Effector memory CD4-positive, alpha-beta T cell (primary cell): Measurements from ENCODE around the gene FFAR4.

Experiments used
- DNase-seq, 3 donors: peaks; one replicate each; pipeline ENCODE4 v3.0.0-alpha.2; 2020
- H3K27ac ChIP-seq: 2 replicates; pipeline ENCODE4 v1.7.0; 2013; ENCODE audit warnings: mild to moderate bottlenecking, low read length, moderate library complexity; ENCODE audit not compliant: insufficient read depth, poor library complexity, severe bottlenecking
- H3K27me3 ChIP-seq: replicated peaks from 2 replicates; pipeline ENCODE4 v1.7.0; 2013; ENCODE audit warnings: mild to moderate bottlenecking, low read length; ENCODE audit not compliant: insufficient read depth, control insufficient read depth, poor library complexity, severe bottlenecking
- H3K36me3 ChIP-seq: 2 replicates; pipeline ENCODE4 v1.7.0; 2013; ENCODE audit warnings: mild to moderate bottlenecking, low read length, moderate library complexity; ENCODE audit not compliant: control insufficient read depth, insufficient read depth
- H3K4me1 ChIP-seq: 2 replicates; pipeline ENCODE4 v1.7.0; 2013; ENCODE audit warnings: low read length, mild to moderate bottlenecking; ENCODE audit not compliant: control insufficient read depth, insufficient read depth, poor library complexity, severe bottlenecking
- H3K4me3 ChIP-seq: 2 replicates; pipeline ENCODE4 v1.7.0; 2013; ENCODE audit warnings: low read length, low read depth, mild to moderate bottlenecking; ENCODE audit not compliant: insufficient read depth, poor library complexity, severe bottlenecking
- H3K9me3 ChIP-seq: 2 replicates; pipeline ENCODE4 v1.7.0; 2013; ENCODE audit warnings: mild to moderate bottlenecking, low read length, moderate library complexity; ENCODE audit not compliant: control insufficient read depth

Gene FFAR4

GRCh38 chr10:93550606-93551005, 15.9 kb upstream of the FFAR4 start:
- Histone ChIP-seq H3K4me1 (no peaks in the 10 kb centered on the region), H3K36me3 (no peaks in the 10 kb centered on the region), H3K27me3 (no peaks in the 10 kb centered on the region), H3K9me3 (no peaks in the 10 kb centered on the region), H3K4me3 (no peak overlapping the region), H3K27ac (no peak overlapping the region)
- no peak for DNase-seq

GRCh38 chr10:93552780-93553179, 13.7 kb upstream of the FFAR4 start:
- H3K9me3 ChIP-seq = no peaks in the 10 kb centered on the region
- H3K27me3 ChIP-seq = no peaks in the 10 kb centered on the region
- no peak for DNase-seq
- H3K36me3 ChIP-seq = no peaks in the 10 kb centered on the region
- H3K27ac ChIP-seq = no peak overlapping the region
- H3K4me3 ChIP-seq = no peak overlapping the region
- no peaks in the 10 kb centered on the region for H3K4me1 ChIP-seq

DNA sequence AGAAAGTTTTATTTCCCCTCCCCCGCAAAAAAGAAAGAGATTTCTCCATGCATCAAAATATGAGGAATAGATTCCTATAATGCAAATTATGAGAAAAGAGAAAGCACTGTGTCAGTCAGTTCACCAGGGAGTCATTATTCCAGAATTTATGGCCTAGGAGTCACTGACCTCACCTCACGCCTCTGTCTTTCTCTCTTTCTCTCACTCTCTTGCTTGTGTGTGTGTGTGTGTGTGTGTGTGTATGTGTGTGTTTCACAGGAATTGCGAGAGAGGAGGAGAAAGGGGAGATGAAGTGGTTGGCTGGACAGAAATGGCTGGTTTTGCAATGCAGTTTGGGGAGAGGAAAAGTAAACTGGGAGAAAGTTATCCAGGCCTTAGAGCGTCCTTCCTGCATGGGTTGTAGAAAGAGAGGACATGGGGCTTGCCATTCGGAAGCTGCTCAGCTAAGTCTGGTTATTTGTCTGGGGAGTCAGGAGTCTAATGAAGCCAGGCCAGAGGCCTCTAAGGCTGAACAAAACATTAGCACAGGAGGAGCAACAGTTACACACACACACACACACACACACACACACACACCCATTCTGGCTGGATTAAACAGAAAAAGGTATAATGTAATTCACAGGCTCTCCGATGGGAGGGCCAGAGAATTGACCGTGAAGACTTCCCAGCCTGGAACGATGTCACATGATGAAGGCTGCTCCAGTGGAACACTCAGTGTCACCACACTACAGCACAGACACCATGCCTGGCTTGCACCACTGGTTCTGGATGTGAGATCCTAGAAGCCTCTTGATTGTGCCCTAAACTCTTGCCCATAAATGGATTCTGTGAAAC, 12.8 kb upstream of the FFAR4 start:
- Histone ChIP-seq H3K4me3 (no peak overlapping the region), H3K27me3 (no peaks in the 10 kb centered on the region), H3K27ac (no peak overlapping the region), H3K4me1 (no peaks in the 10 kb centered on the region), H3K9me3 (no peaks in the 10 kb centered on the region), H3K36me3 (no peaks in the 10 kb centered on the region)
- no peak for DNase-seq

DNA sequence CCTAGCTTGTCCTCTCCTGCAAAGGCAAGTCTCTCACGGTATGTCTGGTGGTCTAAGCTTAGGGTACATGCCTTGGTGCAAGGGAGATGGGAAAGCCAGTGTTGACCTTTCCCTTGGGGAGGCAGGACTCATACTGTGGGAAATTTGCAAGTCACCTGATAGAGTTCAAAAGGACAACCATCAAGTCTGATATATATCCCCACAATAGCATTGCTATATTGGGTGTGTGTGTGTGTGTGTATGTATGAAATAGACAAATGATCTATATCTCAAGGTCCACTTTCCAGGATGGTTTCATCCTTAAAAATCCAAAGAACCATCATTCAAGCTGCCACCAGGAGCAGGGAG, 12.2 kb upstream of the FFAR4 start:
- no peak overlapping the region for H3K4me3 ChIP-seq
- no peaks in the 10 kb centered on the region for H3K27me3 ChIP-seq
- H3K27ac ChIP-seq = no peak overlapping the region
- H3K9me3 ChIP-seq = no peaks in the 10 kb centered on the region
- DNase-seq = no peak
- H3K36me3 ChIP-seq = no peaks in the 10 kb centered on the region
- H3K4me1 ChIP-seq = no peaks in the 10 kb centered on the region

DNA sequence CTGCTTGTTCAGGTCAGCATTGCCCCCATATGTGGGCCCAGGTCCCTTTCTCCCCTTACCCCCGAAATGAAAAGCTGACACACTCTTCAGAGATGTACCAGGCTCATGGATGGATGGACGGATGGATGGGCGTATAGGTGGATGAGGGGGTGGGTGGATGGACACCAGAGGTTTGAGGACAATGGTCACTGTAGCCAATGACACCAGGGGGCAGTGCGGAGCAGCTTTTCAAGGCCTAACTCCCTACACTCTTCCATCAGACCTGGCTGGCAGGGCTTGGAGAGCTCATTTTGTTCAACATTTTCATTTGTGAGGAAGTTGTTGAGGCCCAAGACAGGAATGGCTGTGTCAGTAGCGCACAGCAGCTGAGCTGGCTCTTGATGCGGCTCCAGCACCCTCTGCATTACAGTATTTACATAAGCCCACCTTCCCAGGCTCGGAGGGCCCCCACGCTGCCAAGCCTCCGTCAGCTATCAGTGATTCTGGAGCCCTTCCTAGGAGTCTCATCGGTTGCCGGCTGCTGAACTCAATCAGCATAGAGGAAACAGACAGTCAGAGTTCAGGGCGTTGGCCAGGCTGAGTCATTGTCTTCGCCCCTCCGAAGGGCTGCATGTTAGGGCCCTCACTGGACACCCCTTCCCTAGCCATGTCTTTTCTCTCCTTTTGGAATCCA, 11.6 kb upstream of the FFAR4 start:
- no peak for DNase-seq
- no peak overlapping the region for H3K4me3 ChIP-seq
- H3K27ac ChIP-seq = no peak overlapping the region
- no peaks in the 10 kb centered on the region for H3K4me1 ChIP-seq
- no peaks in the 10 kb centered on the region for H3K9me3 ChIP-seq
- H3K36me3 ChIP-seq = no peaks in the 10 kb centered on the region
- no peaks in the 10 kb centered on the region for H3K27me3 ChIP-seq

GRCh38 chr10:93559490-93559889, 7.0 kb upstream of the FFAR4 start:
- Histone ChIP-seq H3K4me1 (no peaks in the 10 kb centered on the region), H3K27ac (no peak overlapping the region), H3K27me3 (no peaks in the 10 kb centered on the region), H3K36me3 (no peaks in the 10 kb centered on the region), H3K4me3 (no peak overlapping the region), H3K9me3 (no peaks in the 10 kb centered on the region)
- no peak for DNase-seq

- no peaks in the 10 kb centered on the region for H3K9me3 ChIP-seq
- no peaks in the 10 kb centered on the region for H3K4me1 ChIP-seq
- H3K36me3 ChIP-seq = no peaks in the 10 kb centered on the region
- H3K27ac ChIP-seq = no peak overlapping the region
- DNase-seq = no peak
- no peak overlapping the region for H3K4me3 ChIP-seq
- no peaks in the 10 kb centered on the region for H3K27me3 ChIP-seq
Observed at GRCh38 chr10:93560541-93560940, 5.9 kb upstream of the FFAR4 start.

GRCh38 chr10:93565446-93565845, 1.0 kb upstream of the FFAR4 start:
- Histone ChIP-seq H3K27ac (no peak overlapping the region), H3K4me1 (no peaks in the 10 kb centered on the region), H3K9me3 (no peaks in the 10 kb centered on the region), H3K36me3 (no peaks in the 10 kb centered on the region), H3K27me3 (no peaks in the 10 kb centered on the region), H3K4me3 (no peak overlapping the region)
- no peak for DNase-seq

- Histone ChIP-seq H3K9me3 (no peaks in the 10 kb centered on the region), H3K27ac (no peak overlapping the region), H3K4me3 (no peak overlapping the region), H3K4me1 (no peaks in the 10 kb centered on the region), H3K27me3 (no peaks in the 10 kb centered on the region), H3K36me3 (no peaks in the 10 kb centered on the region)
- no peak for DNase-seq
Observed at GRCh38 chr10:93567277-93568104, 1.0 kb downstream of the FFAR4 start.

- H3K4me3 ChIP-seq = no peak overlapping the region
- DNase-seq = no peak
- no peaks in the 10 kb centered on the region for H3K4me1 ChIP-seq
Observed at GRCh38 chr10:93568105-93568390, 1.6 kb downstream of the FFAR4 start.

More at GRCh38 chr10:93568105-93568390, 1.6 kb downstream of the FFAR4 start:
- no peak overlapping the region for H3K27ac ChIP-seq
- no peaks in the 10 kb centered on the region for H3K27me3 ChIP-seq
- no peaks in the 10 kb centered on the region for H3K36me3 ChIP-seq
- no peaks in the 10 kb centered on the region for H3K9me3 ChIP-seq
